ENCODE data around the gene CDH22.

The CDH22 gene

GRCh38 chr20:46300281-46300680 is 8.0 kb downstream of the CDH22 start:
- no peak for DNase-seq (ENCODE audit: low spot score)

GRCh38 chr20:46299078-46299477 is 9.2 kb downstream of the CDH22 start:
- DNase-seq (ENCODE audit: low spot score) = no peak

GRCh38 chr20:46298374-46298773 is 9.9 kb downstream of the CDH22 start:
- DNase-seq (ENCODE audit: low spot score) = no peak

GRCh38 chr20:46296526-46297250 is 11.6 kb downstream of the CDH22 start:
- DNase-seq (ENCODE audit: low spot score) = no peak

- DNase-seq (ENCODE audit: low spot score) = peak; percentile 73
Observed at GRCh38 chr20:46293084-46293483, 15.2 kb downstream of the CDH22 start.

- no peak for DNase-seq (ENCODE audit: low spot score)
Observed at GRCh38 chr20:46291401-46291800, 16.9 kb downstream of the CDH22 start.

GRCh38 chr20:46289432-46289831 is 18.9 kb downstream of the CDH22 start:
- no peak for DNase-seq (ENCODE audit: low spot score)

- DNase-seq (ENCODE audit: low spot score) = no peak
Observed at GRCh38 chr20:46286977-46287376, 21.3 kb downstream of the CDH22 start.

- DNase-seq (ENCODE audit: low spot score) = no peak
Observed at GRCh38 chr20:46286382-46286781, 21.9 kb downstream of the CDH22 start.

- no peak for DNase-seq (ENCODE audit: low spot score)
Observed at GRCh38 chr20:46285740-46286139, 22.6 kb downstream of the CDH22 start.

- no peak for DNase-seq (ENCODE audit: low spot score)
Observed at GRCh38 chr20:46285072-46285471, 23.2 kb downstream of the CDH22 start.

GRCh38 chr20:46284040-46284427 is 24.3 kb downstream of the CDH22 start:
- no peak for DNase-seq (ENCODE audit: low spot score)

GRCh38 chr20:46283426-46284039 is 24.8 kb downstream of the CDH22 start:
- DNase-seq (ENCODE audit: low spot score) = no peak

GRCh38 chr20:46282669-46283068 is 25.6 kb downstream of the CDH22 start:
- DNase-seq (ENCODE audit: low spot score) = no peak

- no peak for DNase-seq (ENCODE audit: low spot score)
Observed at GRCh38 chr20:46279103-46279502, 29.2 kb downstream of the CDH22 start.

GRCh38 chr20:46277602-46278001 is 30.7 kb downstream of the CDH22 start:
- DNase-seq (ENCODE audit: low spot score) = no peak

- no peak for DNase-seq (ENCODE audit: low spot score)
Observed at GRCh38 chr20:46276531-46276930, 31.8 kb downstream of the CDH22 start.

- no peak for DNase-seq (ENCODE audit: low spot score)
Observed at GRCh38 chr20:46275091-46275490, 33.2 kb downstream of the CDH22 start.

GRCh38 chr20:46273717-46274116 is 34.6 kb downstream of the CDH22 start:
- DNase-seq (ENCODE audit: low spot score) = no peak

GRCh38 chr20:46272389-46273047 is 35.8 kb downstream of the CDH22 start:
- DNase-seq (ENCODE audit: low spot score) = no peak

- DNase-seq (ENCODE audit: low spot score) = no peak
Observed at GRCh38 chr20:46270977-46271744, 37.1 kb downstream of the CDH22 start.

GRCh38 chr20:46269372-46269771 is 38.9 kb downstream of the CDH22 start:
- peak; percentile 26 for DNase-seq (ENCODE audit: low spot score)

GRCh38 chr20:46268662-46269061 is 39.6 kb downstream of the CDH22 start:
- no peak for DNase-seq (ENCODE audit: low spot score)

Data from RKO (cell line).